Subcutaneous adipose tissue (tissue), 4 donors: Measurements from ENCODE around the gene TSTD1. TPM values are rescaled to one million over a fixed set of nuclear protein-coding genes. Genes with fewer than 3 reads are reported as not detected.

Experiments
- total RNA-seq, 4 donors: library from RNA; depleted of rRNA; stranded (reverse); fragments of >200 nt; gene quantifications; one replicate each; pipeline ENCODE4 v1.1.0, GENCODE V29; 2016
- TF ChIP-seq, protein P1 (sequence below): fragments of 450-650 bp; IDR thresholded peaks from one replicate; pipeline ENCODE4 v1.5.1; 2016; ENCODE audit warnings: low read depth, mild to moderate bottlenecking, control low read depth, antibody characterized with exemption, moderate library complexity

The TSTD1 gene
- total RNA-seq, 4 donors from 2014 or later = 8.6 to 65.4 (median 43.8) TPM

- TF ChIP-seq, protein P1, sequence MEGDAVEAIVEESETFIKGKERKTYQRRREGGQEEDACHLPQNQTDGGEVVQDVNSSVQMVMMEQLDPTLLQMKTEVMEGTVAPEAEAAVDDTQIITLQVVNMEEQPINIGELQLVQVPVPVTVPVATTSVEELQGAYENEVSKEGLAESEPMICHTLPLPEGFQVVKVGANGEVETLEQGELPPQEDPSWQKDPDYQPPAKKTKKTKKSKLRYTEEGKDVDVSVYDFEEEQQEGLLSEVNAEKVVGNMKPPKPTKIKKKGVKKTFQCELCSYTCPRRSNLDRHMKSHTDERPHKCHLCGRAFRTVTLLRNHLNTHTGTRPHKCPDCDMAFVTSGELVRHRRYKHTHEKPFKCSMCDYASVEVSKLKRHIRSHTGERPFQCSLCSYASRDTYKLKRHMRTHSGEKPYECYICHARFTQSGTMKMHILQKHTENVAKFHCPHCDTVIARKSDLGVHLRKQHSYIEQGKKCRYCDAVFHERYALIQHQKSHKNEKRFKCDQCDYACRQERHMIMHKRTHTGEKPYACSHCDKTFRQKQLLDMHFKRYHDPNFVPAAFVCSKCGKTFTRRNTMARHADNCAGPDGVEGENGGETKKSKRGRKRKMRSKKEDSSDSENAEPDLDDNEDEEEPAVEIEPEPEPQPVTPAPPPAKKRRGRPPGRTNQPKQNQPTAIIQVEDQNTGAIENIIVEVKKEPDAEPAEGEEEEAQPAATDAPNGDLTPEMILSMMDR = no peak
Observed at GRCh38 chr1:161013488-161014230, 25.1 kb downstream of the TSTD1 start.

DNA sequence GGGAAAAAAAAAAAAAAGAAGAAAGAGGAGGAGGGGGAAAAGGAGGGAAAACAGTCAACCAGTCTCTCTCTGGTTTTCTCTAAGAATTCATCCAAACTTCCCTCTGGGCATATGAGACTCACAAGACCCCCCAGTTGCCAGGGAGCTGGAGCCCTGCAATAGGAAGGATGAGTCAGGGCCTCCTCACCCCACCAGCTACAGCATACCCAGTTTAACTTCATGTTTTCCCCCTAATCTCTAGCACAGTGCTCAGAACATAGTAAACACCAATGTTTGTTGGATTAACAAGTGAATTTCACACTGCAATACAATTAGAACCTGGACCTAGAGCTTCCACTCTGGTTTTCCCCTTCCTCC lies 25.7 kb downstream of the TSTD1 start:
- TF ChIP-seq, protein P1 = no peak

DNA sequence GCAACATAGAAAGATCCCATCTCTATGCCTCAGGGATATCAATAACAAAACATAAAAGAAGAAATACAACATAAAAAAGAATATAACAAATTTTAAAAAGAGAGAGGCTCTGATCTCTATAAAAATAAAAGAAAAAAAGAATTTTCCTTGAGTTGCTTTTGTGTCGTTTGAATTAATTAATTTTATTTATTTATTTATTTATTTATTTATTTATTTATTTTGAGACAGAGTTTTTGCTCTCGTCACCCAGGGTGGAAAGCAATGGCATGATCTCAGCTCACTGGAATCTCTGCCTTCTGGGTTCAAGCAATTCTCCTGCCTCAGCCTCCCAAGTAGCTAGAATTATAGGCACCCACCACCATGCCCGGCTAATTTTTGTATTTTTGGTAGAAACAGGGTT lies 26.3 kb downstream of the TSTD1 start:
- TF ChIP-seq, protein P1 = no peak

- TF ChIP-seq, protein P1 = no peak
Observed at GRCh38 chr1:161009602-161010211, 29.1 kb downstream of the TSTD1 start.

DNA sequence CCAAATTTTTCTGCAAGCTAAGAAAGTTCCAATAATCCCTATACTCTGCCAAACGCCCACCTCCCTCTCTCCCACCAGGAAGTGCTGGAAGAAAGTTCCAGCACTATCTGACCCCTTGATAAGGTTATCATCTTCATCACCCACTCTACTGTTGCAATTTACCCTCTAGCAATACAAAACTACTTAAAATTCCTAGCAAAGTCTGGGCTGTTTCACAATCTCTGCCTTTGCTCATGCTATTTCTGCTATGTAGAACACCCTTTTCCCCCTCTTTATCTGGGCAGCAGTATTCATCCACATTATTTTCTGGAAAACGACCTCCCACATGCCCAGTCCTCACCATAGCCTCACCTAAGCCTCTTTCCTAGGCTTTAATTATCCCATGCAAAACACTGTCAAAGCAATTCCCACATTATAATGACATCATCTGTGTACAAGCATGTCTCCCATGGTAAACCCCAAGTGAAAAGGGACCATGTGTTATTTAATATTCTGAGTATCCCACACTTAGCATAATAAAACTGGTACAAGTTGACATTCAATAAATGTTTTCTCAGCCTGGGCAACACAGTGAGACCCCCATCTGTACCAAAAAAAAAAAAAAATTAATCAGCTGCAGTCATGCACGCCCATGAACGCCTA lies 29.8 kb downstream of the TSTD1 start:
- TF ChIP-seq, protein P1 = no peak

DNA sequence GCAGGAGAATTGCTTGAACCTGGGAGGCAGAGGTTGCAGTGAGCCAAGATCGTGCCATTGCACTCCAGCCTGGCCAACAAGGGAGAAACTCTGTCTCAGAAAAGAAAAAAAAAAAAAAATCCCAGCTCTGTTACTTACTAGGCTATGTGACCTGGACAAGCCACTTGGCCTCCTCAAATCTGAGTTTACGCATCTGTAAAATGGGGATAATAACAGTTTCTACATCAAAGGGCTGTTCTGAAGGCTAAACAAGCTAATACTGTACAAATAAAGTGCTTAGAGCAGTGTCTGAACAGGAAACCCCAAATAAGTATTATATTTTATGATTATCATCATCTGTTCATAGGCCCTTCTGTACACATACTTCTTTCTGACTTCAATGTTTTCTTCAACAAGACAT lies 31.4 kb downstream of the TSTD1 start:
- TF ChIP-seq, protein P1 = no peak

DNA sequence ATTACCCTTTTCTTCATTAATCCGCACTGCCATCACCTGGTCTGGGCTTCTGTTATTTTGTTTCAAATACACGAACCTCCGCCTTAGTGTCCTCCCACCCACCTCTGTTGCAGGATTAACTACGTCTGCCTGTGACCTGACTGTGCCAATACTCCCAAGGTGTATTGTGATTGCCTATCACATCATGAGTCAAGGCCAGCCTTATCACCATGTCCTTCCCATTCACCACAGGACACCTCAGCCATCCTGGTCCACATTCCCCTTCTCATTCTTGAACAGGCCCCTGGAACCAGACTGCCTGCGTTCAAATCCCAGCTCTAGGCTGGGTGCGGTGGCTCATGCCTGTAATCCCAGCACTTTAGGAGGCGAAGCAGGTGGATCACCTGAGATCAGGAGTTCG lies 32.2 kb downstream of the TSTD1 start:
- TF ChIP-seq, protein P1 = no peak
